Chondrocyte (in vitro differentiated cells): Measurements from ENCODE around the gene SUGCT. TPM values are rescaled to one million over a fixed set of nuclear protein-coding genes. Genes with fewer than 3 reads are reported as not detected.

Source experiments
- DNase-seq: peaks from one replicate; pipeline ENCODE4 v3.0.0; 2021; ENCODE audit warnings: mixed read lengths, low spot score
- H3K27ac Mint-ChIP-seq: one replicate; pipeline ENCODE4 v1.8.0; 2021; ENCODE audit warnings: mild to moderate bottlenecking, moderate library complexity, mixed read lengths; ENCODE audit not compliant: unreplicated experiment
- H3K27me3 Mint-ChIP-seq: 2 replicates; pipeline ENCODE4 v1.8.0; 2021; ENCODE audit warnings: low read depth, mixed read lengths
- H3K36me3 Mint-ChIP-seq: 2 replicates; pipeline ENCODE4 v1.8.0; 2021; ENCODE audit warnings: low read depth, mixed read lengths
- H3K4me1 Mint-ChIP-seq: 2 replicates; pipeline ENCODE4 v1.8.0; 2021; ENCODE audit warnings: low read depth, mild to moderate bottlenecking, mixed read lengths
- H3K4me3 Mint-ChIP-seq: one replicate; pipeline ENCODE4 v1.8.0; 2021; ENCODE audit warnings: mild to moderate bottlenecking, moderate library complexity, mixed read lengths; ENCODE audit not compliant: unreplicated experiment
- H3K9me3 Mint-ChIP-seq: 2 replicates; pipeline ENCODE4 v1.8.0; 2021; ENCODE audit warnings: low read depth, mixed read lengths
- CTCF ChIP-seq: fragments of 200-600 bp; sonication (generic); IDR thresholded peaks from 2 replicates; pipeline ENCODE4 v1.5.0; 2021; ENCODE audit warnings: antibody characterized with exemption, mild to moderate bottlenecking, moderate library complexity
- total RNA-seq: library from RNA; stranded (reverse); gene quantifications from 3 replicates; pipeline ENCODE4 v1.2.1, GENCODE V29; 2021

SUGCT gene
- total RNA-seq, 1 donor from 2014 or later, result 34.4 TPM

GRCh38 chr7:40682696-40683095 is 547.9 kb downstream of the SUGCT start:
- no peak for DNase-seq
- peaks cover 36% of the 10 kb centered on the region for H3K4me1 Mint-ChIP-seq
- H3K27me3 Mint-ChIP-seq, result no peaks in the 10 kb centered on the region
- H3K27ac Mint-ChIP-seq, result peak overlapping the region; percentile 28
- H3K4me3 Mint-ChIP-seq, result no peak overlapping the region
- no peaks in the 10 kb centered on the region for H3K36me3 Mint-ChIP-seq
- peaks cover 9% of the 10 kb centered on the region for H3K9me3 Mint-ChIP-seq
- no peak for TF ChIP-seq CTCF

DNA sequence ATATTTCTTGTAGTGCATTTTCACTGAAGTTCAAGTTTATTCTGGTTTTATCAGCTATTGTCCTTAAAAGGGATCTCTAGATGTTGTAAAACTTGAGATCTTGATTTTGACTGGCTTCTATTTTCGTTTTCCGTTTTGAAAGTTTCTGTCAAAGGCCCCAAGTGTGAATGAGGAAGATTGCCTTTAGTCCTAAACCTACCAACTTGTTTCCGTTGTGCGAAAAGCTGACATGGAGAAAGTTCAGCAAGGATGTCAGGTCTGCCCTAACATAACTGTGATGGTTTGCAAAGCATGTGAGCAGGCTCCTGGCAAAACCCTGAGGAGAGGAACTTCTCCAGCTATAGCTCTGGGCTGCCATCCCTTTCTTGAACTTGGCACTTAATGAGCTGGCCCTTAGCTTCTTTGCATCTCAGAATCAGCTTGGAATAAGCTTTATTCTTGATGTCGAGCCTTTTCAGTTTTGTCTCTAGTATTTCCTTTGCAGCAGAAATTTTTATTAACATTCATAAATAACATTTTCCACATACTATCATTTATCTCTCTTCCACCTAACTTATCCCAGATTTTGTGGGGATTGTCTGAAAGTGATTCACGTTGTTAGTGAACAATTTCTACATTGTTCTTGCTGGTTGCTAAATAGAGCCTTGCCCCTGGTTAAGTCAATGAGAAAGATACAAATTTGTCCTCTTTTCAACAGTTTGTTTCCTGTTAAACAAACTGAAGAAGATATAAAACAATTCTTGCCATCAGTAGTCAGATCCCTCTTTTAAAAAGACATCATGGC is 559.4 kb downstream of the SUGCT start:
- no peak overlapping the region for H3K4me3 Mint-ChIP-seq
- no peak overlapping the region for H3K27ac Mint-ChIP-seq
- peaks cover 2% of the 10 kb centered on the region for H3K9me3 Mint-ChIP-seq
- H3K36me3 Mint-ChIP-seq, result peaks cover 1% of the 10 kb centered on the region
- no peak for DNase-seq
- no peaks in the 10 kb centered on the region for H3K27me3 Mint-ChIP-seq
- no peak for TF ChIP-seq CTCF
- peaks cover 22% of the 10 kb centered on the region for H3K4me1 Mint-ChIP-seq

DNA sequence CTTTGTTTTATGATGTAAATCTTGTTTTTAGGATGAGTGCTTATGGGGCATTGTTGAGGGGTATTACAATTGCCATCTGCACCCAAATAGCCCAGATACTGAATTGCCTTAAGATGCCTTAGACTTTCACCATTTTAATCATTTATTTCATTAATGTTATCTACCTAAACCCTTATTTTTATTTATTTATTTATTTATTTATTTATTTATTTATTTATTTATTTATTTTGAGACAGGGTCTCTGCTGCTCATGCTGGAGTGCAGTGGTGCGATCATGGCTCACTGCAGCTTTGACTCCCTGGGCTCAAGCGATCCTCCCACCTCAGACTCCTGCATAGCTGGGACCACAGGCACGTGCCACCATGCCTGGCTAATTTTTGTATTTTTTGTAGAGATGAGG is 560.2 kb downstream of the SUGCT start:
- Mint-ChIP-seq H3K27me3 (no peaks in the 10 kb centered on the region), H3K36me3 (peaks cover 1% of the 10 kb centered on the region), H3K9me3 (peaks cover 2% of the 10 kb centered on the region), H3K27ac (no peak overlapping the region), H3K4me3 (no peak overlapping the region), H3K4me1 (peaks cover 25% of the 10 kb centered on the region)
- TF ChIP-seq CTCF, result no peak
- no peak for DNase-seq

- Mint-ChIP-seq H3K4me3 (no peak overlapping the region), H3K9me3 (peaks cover 2% of the 10 kb centered on the region), H3K4me1 (peaks cover 51% of the 10 kb centered on the region), H3K27me3 (no peaks in the 10 kb centered on the region), H3K36me3 (peaks cover 1% of the 10 kb centered on the region), H3K27ac (no peak overlapping the region)
- DNase-seq, result no peak
- no peak for TF ChIP-seq CTCF
Observed at GRCh38 chr7:40697653-40698052, 562.8 kb downstream of the SUGCT start.

DNA sequence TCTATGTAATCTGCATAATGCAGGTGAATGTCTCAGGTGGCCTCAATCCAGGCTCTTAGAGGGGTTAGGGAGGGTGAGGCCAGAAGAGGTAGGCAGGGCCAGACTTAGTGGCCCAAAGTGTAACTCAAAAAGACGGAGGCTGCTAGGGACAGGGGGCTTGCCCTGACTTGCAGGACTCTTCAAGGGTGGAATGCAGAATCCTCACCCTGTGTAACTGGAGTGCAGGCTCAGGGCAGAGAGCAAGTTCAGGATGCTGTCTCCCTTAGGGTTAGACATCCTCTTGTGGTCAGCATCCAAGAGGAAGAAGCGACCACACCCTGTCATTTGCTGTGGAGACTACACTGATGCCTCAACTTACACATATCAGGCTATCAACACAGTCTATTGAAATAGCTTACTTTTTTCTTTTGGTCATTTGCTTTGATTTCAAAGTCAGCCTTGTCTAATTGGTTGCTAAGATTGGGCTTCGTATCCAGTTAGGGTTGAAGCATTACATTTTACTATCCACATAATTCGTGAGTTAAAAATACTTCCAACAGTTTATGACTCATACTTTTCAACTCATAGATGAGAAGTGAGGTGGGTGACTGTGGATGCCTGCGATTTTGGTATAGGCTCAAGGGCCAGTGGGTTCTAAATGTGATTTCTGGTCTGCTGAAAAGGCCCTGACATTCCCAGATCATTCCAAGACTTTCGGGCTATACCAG is 563.6 kb downstream of the SUGCT start:
- no peak for DNase-seq
- TF ChIP-seq CTCF, result no peak
- H3K36me3 Mint-ChIP-seq, result peaks cover 1% of the 10 kb centered on the region
- no peak overlapping the region for H3K4me3 Mint-ChIP-seq
- H3K27ac Mint-ChIP-seq, result peak overlapping the region; percentile 43
- peaks cover 53% of the 10 kb centered on the region for H3K4me1 Mint-ChIP-seq
- peaks cover 2% of the 10 kb centered on the region for H3K9me3 Mint-ChIP-seq
- no peaks in the 10 kb centered on the region for H3K27me3 Mint-ChIP-seq
